Activated CD4-positive, alpha-beta T cell treated with anti-CD3 and anti-CD28 coated beads, Interleukin-2, amount 50 U/mL, for 4 hours (primary cell): ENCODE measurements around the gene GRIN1.

Experiments used
- DNase-seq, 2 experiments: peaks; one replicate each; pipeline ENCODE4 v3.0.0-alpha.2; 2020

GRIN1 gene

GRCh38 chr9:137198051-137198901 is 59.3 kb downstream of the GRIN1 start:
- DNase-seq, result no peak

GRCh38 chr9:137198902-137199283 is 59.9 kb downstream of the GRIN1 start:
- DNase-seq, result no peak

DNA sequence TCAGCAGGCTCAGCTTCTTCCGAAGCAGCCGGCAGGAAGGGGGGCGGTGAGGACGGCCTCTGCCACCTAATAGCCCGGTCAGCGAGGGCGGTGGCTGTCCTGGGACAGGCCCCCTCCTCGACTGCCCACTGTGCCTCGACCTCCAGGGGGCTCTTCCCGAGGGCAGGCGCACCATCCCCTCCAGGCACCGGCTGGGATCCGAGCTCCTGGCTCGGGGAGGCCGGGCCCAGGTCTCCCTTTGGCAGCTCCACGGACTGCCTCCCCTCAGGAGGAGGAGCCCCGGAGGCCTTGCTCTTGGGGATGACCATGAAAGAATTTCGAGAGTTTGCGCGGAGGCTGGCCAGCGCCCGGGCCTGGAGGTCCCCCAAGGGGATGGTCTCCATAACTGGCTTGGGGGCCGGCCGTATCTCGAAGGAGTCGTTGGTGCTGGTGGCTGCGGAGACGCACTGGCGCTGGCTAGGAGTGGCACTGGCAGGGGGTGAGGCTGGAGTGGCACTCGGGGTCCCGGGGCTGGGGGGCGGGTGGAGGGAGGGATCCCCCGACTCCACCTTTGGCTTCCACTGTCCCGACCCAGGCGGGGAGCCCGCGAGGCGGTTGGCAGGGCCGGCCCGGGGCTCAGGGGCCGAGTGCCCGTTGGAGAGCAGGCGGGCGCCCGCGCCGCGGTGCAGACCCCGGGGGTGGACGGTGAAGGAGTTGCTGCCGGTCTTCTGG is 60.6 kb downstream of the GRIN1 start:
- no peak for DNase-seq

DNA sequence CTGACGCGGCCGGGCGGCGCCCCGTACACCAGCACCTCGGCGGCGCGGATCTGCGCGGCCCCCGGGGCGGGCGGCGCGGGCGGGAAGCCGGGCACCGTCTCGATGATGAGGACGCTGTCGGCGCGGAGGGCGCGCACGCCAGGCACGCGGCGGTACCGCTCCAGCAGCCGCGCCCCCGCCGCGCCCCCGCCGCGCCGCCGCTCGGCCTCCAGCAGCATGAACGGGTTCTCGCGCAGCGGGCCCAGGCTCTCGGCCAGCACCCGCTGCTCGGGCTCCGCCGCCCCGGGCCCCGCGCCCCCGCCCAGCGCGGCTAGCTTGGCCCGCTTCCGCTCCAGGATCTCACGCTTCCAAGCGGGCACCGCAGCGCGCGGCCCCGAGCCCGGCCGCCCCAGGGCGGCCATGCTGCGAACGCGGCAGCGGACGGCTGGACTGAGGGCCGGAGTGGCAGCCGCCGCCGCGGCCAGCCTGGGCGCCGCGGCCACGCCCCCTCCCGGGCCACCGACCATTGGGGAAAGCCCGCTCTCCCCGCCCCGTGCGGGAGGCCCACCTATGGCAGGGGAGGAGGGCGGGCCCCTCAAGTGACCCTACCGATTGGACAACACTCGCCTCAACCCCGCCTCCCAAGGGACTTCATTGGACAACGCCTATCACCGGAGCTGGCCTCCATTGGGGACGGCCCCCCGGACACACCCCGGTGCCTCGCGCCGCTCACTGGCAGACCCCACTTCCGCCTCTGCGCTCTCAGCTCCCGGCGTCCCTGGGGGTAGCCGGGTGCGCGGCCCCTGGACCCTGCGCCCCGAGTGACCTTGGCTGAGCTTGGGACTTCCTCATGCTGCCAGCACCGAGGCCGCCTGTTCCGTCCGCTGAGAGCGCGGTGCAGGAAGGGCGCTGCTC is 61.6 kb downstream of the GRIN1 start, which contains the start of gene TPRN:
Gene TPRN (minus strand): TSS at position 431 of the 894 bp plus-strand sequence. CDS start 30 bp downstream, at position 401.
- DNase-seq, result peak; percentile 98 to 99

GRCh38 chr9:137201205-137201868 is 62.4 kb downstream of the GRIN1 start:
- no peak for DNase-seq

DNA sequence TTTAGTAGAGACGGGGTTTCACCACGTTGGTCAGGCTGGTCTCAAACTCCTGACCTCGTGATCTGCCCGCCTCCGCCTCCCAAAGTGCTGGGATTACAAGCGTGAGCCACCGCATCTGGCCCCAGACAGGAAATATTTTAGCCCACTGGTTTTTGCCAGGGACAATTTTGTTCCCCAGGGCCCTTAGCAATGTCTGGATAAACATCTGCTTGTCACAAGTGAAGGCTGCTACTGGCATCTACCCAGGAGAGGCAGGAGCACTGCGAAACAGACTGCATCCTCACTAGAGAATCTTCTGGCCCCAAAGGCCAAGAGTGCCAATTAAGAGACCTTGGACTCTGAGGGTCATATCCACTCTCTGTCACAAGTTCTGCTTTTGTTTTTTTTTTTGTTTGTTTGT is 64.0 kb downstream of the GRIN1 start:
- no peak for DNase-seq

GRCh38 chr9:137204731-137205125 is 65.8 kb downstream of the GRIN1 start:
- DNase-seq, result no peak

- peak; percentile 87 to 88 for DNase-seq
These were observed 66.4 kb downstream of the GRIN1 start, which contains the start of the genes NDOR1 and TMEM203 for GRCh38 chr9:137205126-137206069. Gene NDOR1 (plus strand): TSS chr9:137205700. CDS start chr9:137205778, 78 bp downstream. Gene TMEM203 (minus strand): TSS chr9:137205648. CDS start chr9:137205414, 234 bp downstream.

- no peak for DNase-seq
These were observed 67.6 kb downstream of the GRIN1 start for GRCh38 chr9:137206602-137207001.

DNA sequence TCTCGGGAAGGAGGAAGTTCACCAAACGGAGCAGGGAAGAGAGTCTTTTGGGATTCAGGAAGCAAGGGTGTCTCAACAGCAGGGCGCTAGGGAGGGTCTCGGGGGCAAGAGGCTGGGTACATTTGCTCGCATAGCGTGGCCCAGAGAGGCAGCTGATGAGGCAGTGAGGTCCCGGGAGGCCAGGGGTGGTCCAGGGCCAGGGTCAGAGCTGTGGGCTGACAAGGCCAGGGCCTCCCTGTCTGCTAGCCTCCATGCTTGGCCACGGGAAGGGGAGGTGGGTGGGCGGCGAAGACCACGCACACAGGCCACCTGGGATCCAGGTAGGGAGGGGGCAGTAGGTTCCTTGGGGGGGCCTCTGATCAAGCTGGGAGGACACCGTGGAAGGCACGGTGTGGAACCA is 72.6 kb downstream of the GRIN1 start:
- no peak for DNase-seq

- DNase-seq, result no peak
These were observed 73.6 kb downstream of the GRIN1 start for GRCh38 chr9:137212520-137212919.

- DNase-seq, result no peak
These were observed 74.5 kb downstream of the GRIN1 start for GRCh38 chr9:137213160-137214060.

- DNase-seq, result no peak
These were observed 75.7 kb downstream of the GRIN1 start for GRCh38 chr9:137214620-137215019.

- no peak for DNase-seq
These were observed 76.4 kb downstream of the GRIN1 start for GRCh38 chr9:137215196-137215986.

GRCh38 chr9:137216188-137216965 is 77.4 kb downstream of the GRIN1 start:
- no peak for DNase-seq

DNA sequence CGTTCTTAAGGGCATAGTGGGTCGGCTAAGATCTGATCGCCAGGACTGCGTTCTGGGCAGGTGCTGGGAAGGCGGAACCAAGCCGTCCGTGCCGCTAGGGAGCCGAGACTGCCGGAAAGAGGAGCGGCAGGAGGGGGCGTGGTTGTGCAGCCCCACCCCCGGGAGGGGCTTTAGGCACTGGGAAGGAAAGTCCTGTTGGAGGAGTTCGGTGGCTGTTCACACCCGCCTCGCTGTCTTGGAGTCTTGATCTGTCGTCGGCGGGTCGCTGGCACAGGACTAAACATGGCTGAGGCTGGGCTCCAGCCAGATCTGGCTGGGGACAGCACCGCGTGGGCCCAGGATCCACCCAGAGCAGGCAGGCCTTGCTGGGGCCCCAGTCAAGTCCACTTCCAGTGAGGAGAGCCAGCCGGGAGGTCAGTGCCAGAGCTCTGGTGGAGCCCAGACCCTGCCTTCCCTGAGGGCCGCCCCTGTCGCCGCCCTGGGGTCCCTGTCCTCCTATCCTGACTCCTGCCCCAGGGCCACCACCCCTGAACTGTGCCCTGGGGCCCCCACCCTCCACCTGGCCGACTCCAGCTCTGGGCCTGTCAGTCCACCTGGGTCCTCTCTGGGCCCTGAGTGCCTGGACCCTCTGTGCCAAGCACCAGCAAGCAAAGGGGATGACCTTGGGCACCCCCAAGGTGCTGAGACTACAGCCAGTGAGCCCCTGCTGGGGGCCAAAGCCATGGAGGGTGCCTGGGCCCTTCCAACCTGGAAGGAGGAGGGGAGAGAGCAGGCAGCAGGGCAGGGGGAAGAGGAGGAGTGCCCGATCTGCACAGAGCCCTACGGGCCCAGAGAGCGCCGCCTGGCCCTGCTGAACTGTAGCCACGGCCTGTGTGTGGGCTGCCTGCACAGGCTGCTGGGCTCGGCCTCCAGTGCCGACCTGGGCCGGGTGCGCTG is 78.6 kb downstream of the GRIN1 start:
- DNase-seq, result no peak

- no peak for DNase-seq
These were observed 79.3 kb downstream of the GRIN1 start for GRCh38 chr9:137218212-137218753.
